GM20431 (cell line): ENCODE data around the gene ECE1.

Source experiments
- in situ Hi-C: fragments of 300-500 bp; cut with MseI, MboI; formaldehyde crosslinking; loops from one replicate; pipeline ENCODE4 v1.15.0; 2020; ENCODE audit warnings: low sequenced_read_pairs; ENCODE audit not compliant: unreplicated experiment

ECE1 gene

DNA sequence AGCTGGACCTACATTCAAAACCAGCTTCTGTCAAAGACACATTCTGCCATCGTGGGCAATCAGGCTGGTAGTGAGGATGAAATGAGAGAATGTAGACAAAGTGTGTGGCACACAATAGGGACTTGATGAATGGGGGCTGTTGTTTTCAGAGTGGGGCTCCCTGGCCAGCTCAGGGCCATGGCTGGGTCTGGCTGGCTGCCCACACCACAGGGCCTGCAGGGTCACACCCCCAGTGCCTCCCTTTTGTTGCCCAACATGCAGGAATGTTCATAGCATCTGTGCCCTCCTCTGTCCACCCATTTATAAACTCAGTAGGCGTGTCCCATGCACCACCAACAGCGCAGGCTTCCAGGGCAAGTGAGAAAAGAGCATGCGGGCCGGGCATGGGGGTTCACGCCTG lies 20.8 kb upstream of the ECE1 start:
- in situ Hi-C loops, result no loop called here

DNA sequence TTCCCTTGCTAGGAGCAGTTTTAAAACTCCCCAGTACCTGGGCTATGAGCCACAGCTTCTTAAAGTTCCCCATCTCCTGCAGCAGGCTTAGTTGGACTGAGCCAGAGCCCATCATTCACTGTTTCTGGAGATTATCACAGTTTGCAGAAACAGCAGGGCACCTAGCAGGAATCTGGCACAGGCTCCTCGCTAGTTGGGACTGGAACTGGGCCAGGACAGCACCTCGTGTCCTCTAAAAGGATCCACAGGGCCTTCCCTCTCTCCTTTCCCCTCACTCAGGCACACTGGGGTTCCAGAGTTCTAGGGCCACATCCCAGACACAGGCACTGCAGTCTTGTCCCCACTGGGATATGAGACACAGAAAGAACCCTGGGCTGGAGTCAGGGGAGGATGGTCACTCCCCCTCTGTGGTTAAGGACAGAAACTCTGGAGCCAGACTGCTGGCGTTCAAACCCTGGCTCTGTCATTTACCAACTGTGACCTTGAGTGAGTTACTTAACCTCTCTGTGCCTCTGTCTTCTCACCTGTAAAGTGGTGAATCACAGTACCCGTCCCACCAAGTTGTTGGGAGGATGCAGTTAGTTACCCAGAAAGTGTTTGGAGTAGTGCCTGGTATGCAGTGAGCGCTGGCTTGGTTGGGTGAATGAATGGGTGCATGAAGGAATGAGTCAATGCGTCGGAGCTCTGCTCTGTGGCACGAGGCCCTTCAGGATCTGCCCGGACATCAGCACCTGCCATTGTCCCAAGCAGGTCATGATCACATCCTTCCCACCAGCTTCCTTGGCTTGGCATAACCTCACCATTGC lies 18.8 kb upstream of the ECE1 start:
- in situ Hi-C loops, result no loop called here

DNA sequence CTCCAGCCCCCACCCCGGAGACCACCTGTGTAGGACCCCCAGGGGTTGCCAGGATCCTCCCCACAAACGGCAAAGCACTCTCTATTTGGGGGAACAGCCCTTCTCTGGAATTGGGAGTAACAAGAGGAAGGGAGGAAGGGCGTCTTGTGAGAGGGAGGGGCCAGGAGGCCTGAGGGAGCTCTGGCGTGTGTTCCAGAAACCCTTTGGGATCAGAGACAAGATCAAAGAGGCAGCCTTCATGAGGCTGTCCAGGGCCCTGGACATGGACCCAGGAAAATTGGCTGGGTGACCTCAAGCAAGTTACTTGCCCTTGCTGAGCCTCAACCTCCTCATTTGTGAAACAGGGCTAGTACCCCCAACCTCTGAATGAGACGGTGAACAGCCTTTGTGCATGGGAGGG lies 18.1 kb upstream of the ECE1 start:
- in situ Hi-C loops, result no loop called here

GRCh38 chr1:21307663-21308305 lies 17.5 kb upstream of the ECE1 start:
- in situ Hi-C loops, result no loop called here

GRCh38 chr1:21307210-21307609 lies 16.9 kb upstream of the ECE1 start:
- in situ Hi-C loops, result no loop called here

DNA sequence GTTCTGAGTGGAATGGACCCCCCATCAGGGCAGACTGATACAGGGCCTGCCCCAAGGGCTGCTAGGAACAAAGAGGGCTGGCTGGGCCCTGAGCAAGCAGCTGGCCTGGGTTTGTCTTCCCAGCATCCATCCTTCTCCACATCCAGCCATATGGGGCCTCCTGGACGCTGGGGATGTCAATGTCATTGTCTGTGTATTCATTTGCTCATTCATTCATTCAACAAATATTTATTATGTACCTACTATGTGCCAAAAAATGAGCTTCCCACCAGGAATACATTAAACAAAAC lies 15.6 kb upstream of the ECE1 start:
- in situ Hi-C loops, result no loop called here

DNA sequence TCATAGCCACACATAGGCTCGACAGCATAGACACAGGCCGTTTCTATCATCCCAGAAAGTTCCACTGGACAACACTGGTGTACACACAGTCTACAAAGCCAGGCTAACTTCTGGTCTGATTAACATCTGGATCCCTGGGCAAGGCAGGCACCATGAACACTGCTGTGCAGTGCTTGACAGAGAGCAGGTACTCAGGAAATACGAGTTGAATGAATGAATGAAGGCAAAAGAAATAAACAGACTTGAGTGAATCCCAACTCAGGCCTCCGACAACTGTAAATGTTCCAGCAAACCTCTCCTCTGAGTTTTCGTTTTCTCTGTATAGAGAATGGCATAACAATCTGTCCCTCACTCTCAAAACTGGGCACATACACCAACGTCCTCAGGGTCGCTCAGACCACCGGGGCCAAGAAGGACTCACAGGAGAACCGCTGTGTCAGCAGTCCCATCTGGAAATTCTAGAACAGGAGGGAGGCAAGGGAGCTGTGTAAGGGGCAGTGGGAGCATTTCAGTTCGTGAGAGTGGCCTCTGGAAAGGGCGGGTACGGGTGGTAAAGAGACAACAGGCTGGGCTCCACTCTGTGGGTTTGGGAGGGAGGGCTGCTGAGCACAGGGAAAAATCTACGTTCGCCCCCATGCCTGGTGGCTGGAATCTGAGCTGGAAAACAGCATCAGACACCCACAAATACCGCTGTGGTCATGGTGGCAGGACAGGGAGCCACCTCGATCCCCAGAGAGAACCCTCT lies 15.1 kb upstream of the ECE1 start:
- in situ Hi-C loops, result no loop called here

- in situ Hi-C loops, result no loop called here
Observed at GRCh38 chr1:21304488-21304887, 14.2 kb upstream of the ECE1 start.

DNA sequence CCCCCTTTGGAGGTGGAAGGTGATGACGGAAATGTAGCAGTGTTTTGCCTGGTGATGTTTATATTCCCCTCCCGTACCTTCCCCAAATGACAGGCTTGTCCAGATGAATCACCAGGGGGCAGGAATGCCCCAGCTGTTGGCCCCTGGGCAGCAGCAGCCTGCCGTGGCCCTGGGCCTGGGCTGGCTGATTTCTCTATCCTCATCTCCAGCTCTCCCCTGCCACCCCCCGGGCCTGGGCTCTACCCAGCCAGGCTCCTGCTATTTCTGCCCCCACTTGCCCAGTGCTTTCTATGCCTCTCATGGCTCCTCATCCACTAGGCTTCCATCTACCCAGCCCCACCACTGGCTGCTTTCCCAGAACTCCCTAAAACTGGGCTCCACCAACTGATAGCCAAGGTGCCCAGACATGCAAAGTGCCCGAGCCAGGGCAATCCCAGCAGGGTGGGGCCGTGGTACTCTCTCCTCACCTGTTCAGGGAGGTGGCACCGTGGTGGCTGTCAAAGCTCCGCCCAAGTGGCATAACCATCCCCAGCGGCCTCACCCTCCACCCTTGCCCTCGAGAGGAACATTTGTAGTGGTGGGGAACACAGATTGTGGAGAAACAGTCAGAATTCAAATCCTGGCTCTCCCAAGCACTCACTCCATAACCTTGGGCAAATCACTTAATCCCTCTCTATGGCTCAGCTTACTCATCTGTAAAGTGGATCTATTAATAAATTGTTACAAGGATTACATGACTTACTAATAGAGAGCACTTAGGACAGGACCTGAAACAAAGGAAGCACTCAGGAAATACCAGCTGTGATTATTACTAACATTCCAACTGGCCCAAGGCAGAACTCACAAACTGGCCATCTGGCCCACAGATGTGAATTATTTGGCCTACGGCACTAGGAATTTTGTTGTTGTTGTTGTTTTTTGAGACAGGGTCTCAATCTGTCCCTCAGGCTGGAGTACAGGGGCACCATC lies 12.8 kb upstream of the ECE1 start:
- in situ Hi-C loops, result no loop called here

- in situ Hi-C loops, result no loop called here
Observed at GRCh38 chr1:21301794-21302440, 11.7 kb upstream of the ECE1 start.

- in situ Hi-C loops, result no loop called here
Observed at GRCh38 chr1:21300774-21301173, 10.5 kb upstream of the ECE1 start.

- in situ Hi-C loops, result no loop called here
Observed at GRCh38 chr1:21299780-21300395, 9.6 kb upstream of the ECE1 start.

- in situ Hi-C loops, result no loop called here
Observed at GRCh38 chr1:21298981-21299391, 8.7 kb upstream of the ECE1 start.

DNA sequence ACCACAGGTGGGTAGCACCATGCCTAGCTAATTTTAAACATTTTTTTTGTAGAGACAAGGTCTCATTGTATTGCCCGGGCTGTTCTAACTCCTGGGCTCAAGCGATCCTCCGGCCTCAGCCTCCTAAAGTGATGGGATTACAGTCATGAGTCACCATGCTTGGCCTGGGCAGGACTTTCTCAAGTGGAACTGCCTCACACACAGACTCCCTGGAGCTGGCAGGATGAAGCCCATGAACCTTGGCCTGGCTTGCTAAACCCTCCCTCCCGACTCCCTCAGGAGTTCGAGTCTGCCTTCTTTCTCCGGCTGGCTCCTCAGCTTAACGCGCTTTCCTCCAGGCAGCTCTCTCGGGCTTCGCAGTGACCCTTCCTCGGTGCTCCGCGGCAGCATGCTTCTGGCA lies 7.7 kb upstream of the ECE1 start:
- in situ Hi-C loops, result no loop called here

GRCh38 chr1:21296509-21297354 lies 6.5 kb upstream of the ECE1 start:
- in situ Hi-C loops, result no loop called here

DNA sequence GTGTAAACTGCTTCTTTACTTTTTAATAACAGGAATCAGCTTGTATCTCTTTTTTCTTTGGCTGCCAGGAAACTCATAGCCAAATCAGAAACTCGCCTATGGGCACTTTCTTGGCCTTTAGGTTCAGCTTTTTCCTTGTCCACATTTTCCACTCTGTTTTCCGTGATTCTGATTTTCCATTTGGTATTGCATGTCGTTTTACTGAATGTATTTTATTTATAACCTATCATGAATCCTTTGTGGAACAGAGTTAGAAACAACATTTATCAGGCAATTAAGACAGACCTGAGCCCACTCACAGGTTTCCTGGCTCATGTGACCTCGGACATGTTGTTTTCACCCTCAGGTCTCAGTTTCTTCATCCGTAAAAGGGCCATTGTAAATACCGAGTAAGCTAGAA lies 5.3 kb upstream of the ECE1 start:
- in situ Hi-C loops, result no loop called here

GRCh38 chr1:21295002-21295401 lies 4.7 kb upstream of the ECE1 start:
- in situ Hi-C loops, result no loop called here

DNA sequence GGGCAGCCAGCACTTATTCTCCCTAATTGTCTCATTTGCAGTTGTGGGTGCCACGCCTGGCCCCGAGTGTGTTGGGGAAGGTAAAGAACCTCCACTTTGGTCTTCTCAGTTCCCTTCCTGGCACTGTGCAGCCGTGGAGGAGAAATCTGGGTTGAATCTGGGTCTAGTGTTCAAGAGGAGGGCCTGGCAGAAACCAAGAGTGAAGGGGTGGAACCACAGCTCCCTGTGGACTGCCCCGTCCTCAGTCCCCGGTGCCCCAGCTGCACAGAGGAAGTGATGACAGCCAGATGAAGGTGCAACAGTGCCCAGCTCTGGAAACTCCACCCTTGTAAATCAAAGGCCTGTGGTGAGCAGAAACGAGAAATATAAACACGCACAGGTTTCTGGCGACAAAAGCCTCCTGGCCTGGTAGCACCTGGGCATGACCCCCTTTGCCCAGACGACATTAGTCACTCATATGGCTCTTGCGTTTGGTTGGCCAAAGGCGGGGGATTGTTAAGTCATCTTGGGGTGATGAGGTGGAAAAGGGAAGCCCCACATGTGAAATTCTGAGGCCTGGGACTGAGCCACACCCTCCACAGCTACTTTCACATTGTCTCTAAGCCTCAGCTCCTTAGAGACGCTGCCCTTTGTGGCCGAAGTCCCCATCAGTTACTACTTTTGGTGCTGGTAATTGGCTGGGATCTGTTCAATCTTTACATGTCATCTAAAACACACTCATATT lies 4.2 kb upstream of the ECE1 start:
- in situ Hi-C loops, result no loop called here
